DMS79 (cell line): ENCODE measurements around the gene TMEM253.
A peak's percentile ranks its signal among the peaks of the same experiment; 100 is the strongest.

Experiments used
- DNase-seq: peaks from one replicate; lab custom pipeline; 2025; lab: John Stamatoyannopoulos, UW

TMEM253 gene

GRCh38 chr14:21105095-21105494 is 4.2 kb downstream of the TMEM253 start:
- no peak for DNase-seq

GRCh38 chr14:21106176-21106497 is 5.3 kb downstream of the TMEM253 start:
- DNase-seq, result no peak

GRCh38 chr14:21106498-21107282 is 5.8 kb downstream of the TMEM253 start:
- peak; percentile 75 for DNase-seq

- DNase-seq, result no peak
Measured at GRCh38 chr14:21107283-21107800, 6.5 kb downstream of the TMEM253 start.

GRCh38 chr14:21108791-21109190 is 7.9 kb downstream of the TMEM253 start:
- no peak for DNase-seq

- DNase-seq, result no peak
Measured at GRCh38 chr14:21109377-21110138, 8.7 kb downstream of the TMEM253 start.

- no peak for DNase-seq
Measured at GRCh38 chr14:21112255-21112654, 11.4 kb downstream of the TMEM253 start.

- no peak for DNase-seq
Measured at GRCh38 chr14:21113369-21113768, 12.5 kb downstream of the TMEM253 start.

- no peak for DNase-seq
Measured at GRCh38 chr14:21118933-21119332, 18.1 kb downstream of the TMEM253 start.

GRCh38 chr14:21120686-21121085 is 19.8 kb downstream of the TMEM253 start:
- no peak for DNase-seq

- DNase-seq, result no peak
Measured at GRCh38 chr14:21121122-21121521, 20.3 kb downstream of the TMEM253 start.

GRCh38 chr14:21123429-21123828 is 22.6 kb downstream of the TMEM253 start:
- DNase-seq, result no peak

GRCh38 chr14:21133901-21134300 is 33.0 kb downstream of the TMEM253 start:
- DNase-seq, result no peak

GRCh38 chr14:21136024-21136423 is 35.2 kb downstream of the TMEM253 start:
- no peak for DNase-seq

- no peak for DNase-seq
Measured at GRCh38 chr14:21142357-21142756, 41.5 kb downstream of the TMEM253 start.

GRCh38 chr14:21145437-21145836 is 44.6 kb downstream of the TMEM253 start:
- DNase-seq, result no peak

GRCh38 chr14:21149641-21150367 is 48.9 kb downstream of the TMEM253 start:
- no peak for DNase-seq
